Umbilical cord (tissue), 2 donors: ENCODE measurements around the gene LRRC56. TPM values are rescaled to one million over a fixed set of nuclear protein-coding genes. Genes with fewer than 3 reads are reported as not detected.
"Not testable (repeated sequence)": the region's sequence is repeated elsewhere in the genome, so short reads cannot be mapped to it uniquely, and the experiment has no call there.

Experiments
- DNase-seq: peaks from one replicate; pipeline ENCODE4 v3.0.0-alpha.2; 2015; ENCODE audit warnings: low spot score
- total RNA-seq: library from RNA; depleted of rRNA; stranded (reverse); fragments of >200 nt; gene quantifications from one replicate; pipeline ENCODE4 v1.2.3, GENCODE V29; 2014; ENCODE audit warnings: low replicate concordance; ENCODE audit not compliant: insufficient read depth

Gene LRRC56
- total RNA-seq, 1 donor from 2014 or later, result not detected

DNA sequence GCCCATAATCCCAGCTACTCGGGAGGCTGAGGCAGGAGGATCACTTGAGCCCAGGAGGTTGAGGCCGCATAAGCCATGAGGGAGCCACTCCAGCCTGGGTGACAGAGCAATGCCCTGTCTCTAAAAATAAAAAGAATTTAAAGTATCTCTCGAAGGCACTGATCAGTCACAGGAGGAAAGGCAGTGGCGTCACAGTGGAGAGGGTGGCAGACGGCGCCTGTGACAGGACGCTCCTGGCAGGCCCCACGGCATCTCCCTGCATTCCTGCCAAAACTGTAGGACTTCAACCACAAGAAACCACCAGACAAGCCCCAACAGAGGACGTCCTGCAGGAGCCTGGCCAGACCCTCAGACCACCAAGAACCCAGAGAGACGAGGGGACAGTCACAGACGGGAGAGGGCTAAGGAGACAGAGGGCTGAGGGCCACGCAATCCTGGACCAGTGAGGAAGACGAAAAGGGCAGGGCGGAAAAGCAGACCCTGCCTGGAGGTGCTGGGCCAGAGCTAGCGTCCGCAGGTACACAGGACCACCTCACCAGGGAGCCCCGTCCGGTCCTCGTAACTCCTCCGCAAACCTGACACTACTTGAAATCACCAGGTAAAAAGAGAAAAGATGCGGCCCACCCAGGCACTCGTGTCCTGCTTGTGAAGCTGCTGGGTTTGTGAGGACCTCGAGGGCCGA lies 36.2 kb upstream of the LRRC56 start:
- DNase-seq, result no peak

DNA sequence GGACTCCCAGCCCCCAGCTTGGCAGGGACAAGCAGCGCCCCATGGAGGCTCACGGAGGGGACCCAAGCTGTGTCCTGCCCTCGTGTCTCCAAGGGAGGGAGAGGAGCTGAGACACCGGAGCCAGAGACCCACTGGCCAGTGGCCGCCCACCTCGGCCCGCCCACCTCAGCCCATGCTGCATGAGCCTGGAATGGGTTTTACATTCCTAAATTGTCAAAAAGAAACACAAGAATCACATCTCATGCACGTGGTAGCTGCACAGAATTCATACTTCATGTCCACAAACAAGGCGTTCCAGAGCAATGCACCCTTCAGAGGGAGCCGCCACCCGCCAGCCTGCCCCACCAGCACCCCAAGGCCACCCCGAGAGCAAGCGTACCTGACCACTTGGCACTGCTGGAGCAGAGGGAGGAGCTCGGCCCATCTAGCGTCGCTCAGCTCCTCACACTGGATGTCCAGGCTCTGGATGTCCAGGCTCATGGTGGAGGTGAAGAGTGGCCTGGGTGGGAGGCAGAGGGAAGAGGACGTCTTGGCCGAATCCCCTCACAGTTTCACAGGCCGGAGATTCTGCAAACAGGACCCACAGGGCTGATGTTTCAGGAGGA lies 35.5 kb upstream of the LRRC56 start:
- DNase-seq, result no peak

DNA sequence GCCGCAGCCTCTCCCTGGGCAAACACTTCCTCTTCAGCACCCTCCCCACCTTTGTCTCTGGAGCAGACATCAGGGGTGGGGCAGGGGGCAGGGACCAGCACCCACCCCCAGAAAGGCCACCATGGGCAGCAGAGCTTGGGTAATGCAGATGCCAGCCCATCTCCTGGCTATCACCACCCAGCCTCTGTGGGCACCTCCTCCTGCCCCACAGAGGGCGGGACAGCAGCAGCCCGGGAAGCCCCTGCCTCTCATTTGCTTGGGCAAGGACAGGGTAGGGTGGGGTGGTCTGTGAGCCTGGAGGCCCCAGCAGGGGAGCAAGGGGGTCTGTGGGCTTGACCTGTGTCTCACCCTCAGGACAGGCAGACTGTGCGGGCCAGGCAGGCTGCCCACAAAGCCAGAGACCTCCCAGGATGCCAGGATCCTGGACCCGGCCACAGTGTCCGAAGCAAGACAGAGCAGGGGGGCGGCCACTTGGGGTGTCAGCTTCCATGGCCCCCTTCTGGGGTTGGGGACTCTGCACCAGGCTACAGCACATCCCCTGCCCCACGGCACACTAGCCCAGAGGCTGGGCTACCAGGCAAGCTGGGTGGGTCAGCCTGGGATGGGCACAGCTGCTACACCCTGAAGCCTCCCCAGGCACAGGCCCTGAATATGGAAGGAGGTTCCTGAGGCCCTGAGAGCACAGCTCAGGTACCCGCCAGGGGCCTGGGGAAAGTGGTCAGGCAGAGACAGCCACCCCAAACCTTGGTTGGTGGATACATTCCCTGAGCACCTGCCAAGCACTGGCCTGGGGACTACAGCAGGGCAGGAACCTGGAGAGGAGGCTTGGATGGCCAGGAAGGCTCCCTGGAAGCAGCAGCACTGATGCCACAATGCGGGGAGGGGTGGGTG lies 34.8 kb upstream of the LRRC56 start:
- DNase-seq, result no peak

DNA sequence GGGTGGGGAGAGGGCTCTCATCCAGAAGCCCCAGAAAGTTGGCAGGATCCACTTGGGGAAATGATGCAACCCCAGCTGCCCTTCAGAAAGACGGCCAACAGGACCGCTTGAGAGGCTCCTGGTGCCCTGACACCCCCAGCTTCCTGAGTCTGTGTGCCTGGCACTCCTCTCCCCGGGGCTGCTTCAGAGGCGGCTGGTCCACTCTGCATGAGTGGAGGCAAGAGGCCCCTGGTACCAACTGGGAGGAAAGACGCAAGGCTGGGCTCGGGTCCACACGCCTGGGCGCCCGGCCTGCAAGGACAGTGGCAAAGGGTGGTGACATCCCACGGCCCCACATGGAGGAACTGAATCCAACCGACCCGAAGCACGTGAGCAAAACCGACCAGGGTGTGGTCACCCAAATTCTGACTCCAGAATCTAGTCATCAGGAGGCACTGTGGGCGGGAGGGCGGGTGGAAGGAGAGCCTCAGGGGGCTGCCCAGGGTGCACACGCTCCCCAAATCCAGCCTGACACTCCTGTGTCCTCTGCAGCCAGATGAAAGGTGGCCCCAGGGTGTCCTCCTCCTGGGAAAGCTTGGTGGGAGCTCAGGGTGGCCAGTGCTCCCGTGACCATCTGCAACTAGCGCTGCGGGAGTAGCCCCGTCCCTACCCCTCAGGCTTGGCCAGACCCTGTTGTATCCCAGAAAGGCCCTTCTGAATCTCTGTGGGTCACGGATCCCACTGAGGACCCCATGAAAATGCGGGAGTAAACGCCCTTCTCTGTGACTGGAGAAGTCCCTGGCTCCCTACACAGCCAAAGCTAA lies 33.9 kb upstream of the LRRC56 start:
- DNase-seq, result no peak

DNA sequence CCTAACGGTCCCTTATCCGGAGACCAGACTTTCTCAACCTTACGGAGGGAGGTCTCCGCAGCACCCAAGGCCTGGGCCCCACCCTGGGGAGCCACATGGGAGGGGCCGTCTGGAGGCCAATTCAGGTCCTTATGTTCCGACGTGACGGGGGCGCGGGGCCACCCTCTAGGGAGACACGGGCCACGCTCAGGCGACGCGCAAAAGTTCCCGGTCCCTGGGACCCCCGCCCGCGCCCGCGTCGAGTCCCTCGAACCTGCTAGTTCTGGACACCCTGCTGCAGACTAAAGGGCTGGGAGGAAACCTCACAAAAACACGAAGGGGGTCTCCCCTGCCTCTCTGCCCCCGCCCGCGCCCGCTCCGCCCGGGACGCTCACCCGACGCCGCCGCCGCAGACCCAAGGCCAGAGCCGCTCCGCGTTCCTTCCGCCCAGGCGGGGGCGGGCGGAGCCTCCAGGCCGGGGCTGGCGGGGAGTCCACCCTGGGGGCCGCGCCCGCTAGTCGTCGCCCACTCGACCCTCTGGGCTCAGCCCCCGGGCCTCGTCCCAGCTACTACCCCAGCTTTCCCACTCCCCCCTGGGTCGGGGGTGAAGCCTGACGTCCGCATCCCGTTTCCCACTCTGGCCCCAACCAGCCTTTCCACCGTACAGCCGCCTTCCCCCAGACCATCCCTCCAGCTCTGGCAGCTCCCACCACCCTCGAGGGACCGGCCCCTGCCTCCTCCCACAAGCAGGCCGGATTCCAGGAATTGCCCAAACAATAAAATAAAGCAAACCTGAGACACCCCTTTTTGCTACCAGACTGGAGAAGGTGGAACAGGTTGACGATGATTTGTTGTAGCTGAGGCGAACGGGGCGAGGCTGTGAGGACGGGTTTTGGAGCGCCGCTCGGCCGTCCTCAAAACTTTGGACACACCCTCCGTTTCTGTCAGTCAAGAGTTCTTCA lies 33.0 kb upstream of the LRRC56 start:
- DNase-seq, result peak; percentile 83

DNA sequence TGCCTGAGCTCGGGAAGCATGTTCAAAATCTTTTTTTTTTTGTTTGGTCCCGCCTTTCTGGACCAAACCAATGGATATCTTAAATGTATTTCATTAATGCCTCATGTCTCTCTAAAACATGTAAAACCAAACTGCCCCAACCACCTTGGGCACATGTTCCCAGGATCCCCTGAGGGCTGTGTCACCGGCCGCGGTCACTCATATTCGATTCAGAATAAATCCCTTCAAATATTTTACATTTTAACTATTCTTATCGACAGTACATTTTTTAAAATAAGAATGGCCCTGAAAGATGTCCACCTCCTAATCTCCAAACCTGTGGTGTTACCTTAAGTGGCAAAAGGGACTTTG lies 32.4 kb upstream of the LRRC56 start:
- no peak for DNase-seq

DNA sequence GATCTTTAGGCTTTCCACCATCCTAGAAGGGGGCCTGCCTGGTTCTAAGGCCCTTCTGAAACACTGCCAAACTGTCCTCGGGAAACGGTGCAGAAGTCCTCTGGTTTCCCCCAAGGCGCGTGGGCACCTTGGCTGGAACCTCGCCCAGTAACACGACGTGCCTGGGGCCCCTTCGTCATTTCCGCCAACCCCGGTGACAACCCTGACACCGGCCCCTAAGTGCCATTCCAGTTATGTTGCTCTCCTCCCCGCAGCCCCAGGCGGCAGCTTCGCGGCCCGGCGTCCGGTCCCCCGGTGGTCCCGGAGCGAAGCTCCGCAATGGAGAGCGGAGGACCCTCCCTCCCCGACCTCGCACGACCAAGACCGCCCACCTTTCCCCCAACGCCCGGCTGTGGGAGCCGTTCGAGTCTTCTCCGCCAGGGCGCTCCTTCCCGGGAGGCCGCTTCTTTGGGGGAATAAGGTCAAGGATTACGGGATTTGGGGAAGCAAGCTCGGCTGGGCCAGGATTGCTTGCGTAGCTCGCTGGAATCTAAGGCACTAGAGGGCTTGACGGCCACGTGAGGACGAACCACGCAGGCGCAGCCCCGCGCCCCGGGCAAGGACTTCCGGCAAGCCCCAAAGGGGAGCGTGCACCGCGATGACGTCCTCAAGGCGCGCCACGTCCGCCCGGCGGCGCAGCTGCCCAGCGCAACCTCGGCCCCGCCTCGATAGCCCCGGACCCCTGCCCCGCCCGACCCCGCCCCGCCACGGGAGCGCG lies 30.9 kb upstream of the LRRC56 start:
- peak; percentile 98 for DNase-seq

DNA sequence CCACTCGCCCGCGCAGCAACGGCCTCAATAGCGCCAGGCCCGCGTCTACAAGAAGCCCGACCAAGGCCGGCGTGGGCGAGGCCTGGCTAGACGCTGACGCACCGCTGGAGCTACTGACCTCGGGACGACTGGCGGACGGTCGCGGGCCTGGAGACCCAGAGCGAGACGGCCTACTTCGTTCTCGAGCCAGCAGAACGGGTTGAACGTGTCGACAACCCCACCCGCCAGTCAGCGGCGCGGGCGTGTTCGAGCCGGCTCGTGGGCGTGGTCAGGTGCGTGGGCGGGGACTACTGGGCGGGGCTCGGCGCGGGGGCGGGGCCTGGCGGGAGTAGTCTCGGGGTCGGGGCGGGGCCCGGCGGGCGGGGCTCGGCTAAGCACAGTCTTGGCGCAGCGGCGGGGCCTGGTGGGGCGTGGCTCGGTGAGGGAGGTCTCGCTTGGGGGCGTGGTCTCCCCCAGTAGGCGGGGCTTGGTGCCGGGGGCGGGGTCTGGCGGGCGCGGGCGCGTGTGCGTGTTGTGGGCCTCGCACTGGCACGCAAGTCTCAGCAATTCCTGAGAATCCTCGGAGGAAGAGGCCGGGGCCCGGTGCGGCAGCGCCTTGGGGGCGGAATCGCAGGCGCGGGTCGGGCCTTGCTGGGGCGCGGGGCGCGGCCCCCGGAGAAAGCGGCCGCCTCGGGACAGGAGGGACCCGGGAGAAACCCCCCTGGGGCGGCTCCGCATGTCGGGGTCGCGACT lies 30.2 kb upstream of the LRRC56 start, which contains the start of gene RNH1:
Gene RNH1, minus strand, starts transcription at position 248 of the 732 bp plus-strand sequence. CDS start 5,080 bp downstream, outside the sequence.
- peak; percentile 97 for DNase-seq

DNA sequence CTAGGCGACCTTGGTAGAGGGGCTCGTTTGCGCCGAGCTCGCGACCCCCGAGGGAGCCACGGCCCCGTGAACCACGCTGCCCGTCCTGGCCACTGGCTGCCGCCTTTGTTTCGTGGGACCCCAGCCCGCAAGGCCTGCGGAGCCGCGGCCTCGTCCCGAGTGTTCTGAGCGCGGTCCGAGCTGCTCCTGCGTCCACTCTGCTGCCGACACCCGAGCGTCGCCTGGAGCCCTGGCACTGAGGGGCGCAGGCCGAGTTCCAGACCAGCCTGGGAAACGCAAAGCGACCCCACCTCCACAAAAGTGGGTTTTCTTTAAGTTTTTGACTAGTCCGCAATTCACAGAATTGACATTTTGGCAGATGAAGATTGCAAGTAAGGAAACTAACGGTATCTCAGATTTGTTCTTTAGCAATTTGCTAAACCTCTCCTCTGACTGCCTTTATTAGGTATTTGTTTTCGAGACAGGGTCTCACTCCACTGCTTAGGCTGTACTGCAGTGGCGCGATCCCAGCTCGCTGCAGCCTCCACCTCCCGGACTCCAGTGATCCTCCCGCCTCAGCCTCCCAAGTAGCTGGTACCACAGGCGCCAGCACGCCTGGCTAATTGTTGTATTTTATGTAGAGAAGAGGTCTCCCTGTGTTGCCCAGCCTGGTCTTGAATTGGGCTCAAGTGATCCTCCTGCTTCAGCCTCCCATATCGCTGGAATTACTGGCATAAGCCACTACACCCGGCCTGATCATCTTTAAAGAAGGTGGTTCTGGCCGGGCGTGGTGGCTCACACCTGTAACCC lies 29.4 kb upstream of the LRRC56 start:
- no peak for DNase-seq

DNA sequence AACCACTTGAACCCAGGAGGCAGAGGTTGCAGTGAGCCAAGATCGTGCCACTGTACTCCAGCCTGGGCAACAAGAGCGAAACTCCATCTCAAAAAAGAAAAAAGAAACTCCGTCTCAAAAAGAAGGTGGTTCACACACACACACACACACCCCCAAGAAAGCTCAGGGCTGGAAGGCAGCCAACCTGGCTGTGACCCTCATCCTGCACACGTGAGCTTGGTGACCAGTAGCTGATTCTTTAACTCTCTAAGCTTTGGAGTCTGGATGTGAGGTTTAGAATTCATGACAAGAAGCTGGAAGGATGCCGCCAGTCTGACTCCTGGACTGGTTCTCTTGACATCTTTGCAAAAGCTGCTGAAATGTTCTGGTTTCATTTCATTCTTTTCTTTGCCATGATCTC lies 28.4 kb upstream of the LRRC56 start:
- DNase-seq, result no peak

DNA sequence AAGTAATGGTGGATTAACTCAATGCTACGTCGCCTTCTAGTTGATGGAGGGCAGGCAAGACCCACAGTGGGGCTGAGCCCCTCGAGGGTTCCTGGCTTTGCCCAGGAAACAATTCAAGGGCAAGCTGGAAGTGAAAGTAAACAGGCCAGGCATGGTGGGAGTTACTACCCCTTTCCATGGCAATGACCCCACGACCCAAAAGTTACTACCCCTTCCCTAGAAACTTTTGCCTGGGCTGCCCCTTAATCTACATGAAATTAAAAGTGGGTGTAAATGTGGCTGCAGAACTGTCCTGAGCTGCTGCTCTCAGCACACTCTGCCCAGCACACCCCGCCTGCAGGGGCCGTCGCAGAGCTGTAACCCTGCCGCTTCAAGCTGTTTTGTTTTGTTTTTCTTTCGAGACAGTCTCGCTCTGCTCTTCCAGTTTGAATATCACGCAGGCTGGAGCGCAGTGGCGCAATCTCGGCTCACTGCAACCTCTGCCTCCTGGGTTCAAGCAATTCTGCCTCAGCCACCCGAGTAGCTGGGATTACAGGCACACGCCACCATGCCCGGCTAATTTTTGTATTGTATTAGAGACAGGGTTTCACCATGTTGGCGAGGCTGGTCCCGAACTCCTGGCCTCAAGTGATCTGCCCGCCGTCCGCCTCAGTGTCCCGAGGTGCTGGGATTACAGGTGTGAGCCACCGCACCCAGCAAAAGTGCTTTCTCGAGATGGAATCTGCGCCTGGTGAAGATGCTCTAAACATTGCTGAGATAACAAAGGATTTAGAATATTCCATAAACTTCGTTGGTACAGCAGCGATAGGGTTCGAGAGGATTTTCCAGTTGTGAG lies 24.3 kb upstream of the LRRC56 start:
- no peak for DNase-seq

DNA sequence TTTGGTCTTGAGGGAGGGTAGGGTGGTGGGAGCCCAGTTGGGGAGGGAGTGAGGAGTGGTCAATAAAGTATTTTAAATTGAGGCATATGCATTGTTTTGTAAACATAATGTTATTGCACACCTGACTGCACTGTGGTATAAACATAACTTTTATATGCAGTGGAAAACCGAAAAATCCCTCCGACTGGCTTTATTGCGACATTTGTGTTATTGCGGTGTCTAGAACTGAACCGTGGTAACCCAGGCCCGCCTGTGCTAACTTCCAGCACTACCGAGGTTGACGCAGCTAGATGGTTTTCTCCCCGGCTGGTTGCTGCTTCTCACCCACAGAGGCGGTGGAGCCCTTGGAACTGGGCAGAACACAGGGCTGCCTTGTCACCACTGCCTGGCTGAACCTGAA lies 22.7 kb upstream of the LRRC56 start:
- DNase-seq, result no peak

DNA sequence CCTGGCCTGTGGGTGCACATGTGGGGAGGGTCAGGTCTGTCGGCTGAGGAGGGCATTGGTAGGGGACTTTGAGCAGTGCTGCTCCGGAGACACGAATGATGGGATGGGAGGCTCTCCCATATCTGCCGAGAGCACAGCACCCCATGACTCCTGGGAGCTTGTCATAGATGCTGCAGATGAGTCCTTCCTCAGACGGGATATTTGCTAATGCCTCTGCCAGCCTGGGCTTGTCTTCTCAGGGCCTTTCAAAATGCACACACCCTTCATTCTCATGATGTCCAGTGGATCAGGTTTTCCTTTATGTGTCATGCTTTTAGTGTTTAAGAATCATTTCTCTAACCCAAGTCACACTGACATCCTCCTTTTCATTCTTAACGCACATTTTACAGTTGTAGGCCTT lies 22.2 kb upstream of the LRRC56 start:
- peak; percentile 61 for DNase-seq

DNA sequence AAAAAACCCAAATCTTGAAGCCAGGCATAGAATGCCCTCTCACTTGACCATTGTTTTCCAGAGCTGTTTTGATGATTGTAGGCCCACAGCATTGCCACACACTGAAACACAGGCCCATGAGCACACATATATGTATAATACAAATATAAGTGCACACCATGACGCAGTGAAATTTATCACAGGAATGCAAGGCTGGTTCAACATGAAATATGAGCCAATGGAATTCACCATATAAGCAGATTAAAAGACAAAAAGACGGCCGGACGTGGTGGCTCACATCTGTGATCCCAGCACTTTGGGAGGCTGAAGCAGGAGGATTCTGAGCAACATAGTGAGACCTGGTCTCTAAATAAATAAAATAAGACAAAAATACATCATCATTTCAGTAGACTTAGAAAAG lies 20.9 kb upstream of the LRRC56 start:
- no peak for DNase-seq

DNA sequence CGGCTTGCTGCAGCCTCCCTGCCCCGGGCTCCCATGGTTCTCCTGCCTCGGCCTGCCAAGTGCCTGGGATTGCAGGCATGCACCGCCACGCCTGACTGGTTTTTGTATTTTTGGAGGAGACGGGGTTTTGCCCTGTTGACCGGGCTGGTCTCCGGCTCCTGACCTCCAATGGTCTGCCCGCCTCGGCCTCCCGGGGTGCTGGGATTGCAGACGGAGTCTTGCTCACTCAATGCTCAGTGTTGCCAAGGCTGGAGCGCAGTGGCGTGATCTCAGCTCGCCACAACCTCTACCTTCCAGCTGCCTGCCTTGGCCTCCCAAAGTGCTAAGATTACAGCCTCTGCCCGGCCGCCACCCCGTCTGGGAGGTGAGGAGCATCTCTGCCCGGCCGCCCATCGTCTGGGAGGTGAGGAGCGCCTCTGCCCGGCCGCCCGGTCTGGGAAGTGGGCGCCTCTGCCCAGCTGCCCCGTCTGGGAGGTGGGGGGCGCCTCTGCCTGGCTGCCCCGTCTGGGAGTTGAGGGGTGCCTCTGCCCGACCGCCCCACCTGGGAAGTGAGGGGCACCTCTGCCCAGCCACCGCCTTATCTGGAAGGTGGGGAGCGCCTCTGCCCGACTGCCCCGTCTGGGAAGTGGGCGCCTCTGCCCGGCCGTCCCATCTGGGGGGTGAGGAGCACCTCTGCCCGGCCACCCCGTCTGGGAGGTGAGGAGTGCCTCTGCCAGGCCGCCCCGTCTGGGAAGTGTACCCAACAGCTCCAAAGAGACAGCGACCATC lies 20.2 kb upstream of the LRRC56 start:
- not testable (repeated sequence) for DNase-seq

DNA sequence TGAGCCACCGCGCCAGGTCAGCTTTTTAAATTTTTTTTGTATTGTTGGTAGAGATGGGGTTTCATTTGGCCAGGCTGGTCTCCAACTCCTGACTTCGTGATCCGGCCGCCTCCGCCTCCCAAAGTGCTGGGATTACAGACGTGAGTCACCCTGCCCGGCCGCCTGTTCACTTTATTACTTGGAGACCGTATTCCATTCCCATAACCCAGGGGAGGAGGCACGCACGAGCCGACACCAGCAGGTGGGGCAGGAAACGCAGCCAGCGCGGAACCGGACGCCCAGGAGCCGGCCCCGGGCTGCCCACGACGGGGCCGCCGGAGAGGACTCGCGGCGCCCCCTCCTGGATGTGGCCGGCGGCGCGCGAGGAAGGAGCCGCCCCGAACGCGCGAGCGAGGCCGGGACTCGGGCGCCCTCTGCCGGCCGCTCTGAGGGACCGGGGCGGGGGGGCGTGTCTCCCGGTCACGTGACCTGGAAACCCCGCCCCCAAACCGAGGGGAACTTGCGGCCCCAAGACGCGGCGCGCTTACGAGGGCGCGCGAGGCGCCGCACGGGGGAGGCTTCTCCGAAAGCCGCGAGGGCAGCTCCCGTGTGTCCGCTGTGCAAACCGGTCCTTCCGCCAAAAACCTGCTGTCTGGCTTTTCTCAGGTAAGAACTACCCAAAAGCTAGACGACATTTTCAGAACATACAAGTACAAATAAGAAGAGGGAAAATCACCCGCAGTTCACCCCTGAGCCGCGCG lies 18.7 kb upstream of the LRRC56 start:
- peak; percentile 90 for DNase-seq
